SH-SY5Y (cell line): ENCODE data around the gene KANSL1.

Source experiments
- GATA2 ChIP-seq: IDR thresholded peaks from 2 replicates; pipeline ENCODE4 v1.6.1; 2011; ENCODE audit warnings: mild to moderate bottlenecking, low read depth, low read length
- GATA3 ChIP-seq: IDR thresholded peaks from 2 replicates; pipeline ENCODE4 v1.6.1; 2011; ENCODE audit warnings: low read depth, mild to moderate bottlenecking, low read length, moderate library complexity

KANSL1 gene

GRCh38 chr17:46038937-46039336, 154.3 kb downstream of the KANSL1 start:
- TF ChIP-seq GATA2 (no peak), GATA3 (no peak)

GRCh38 chr17:46038414-46038813, 154.8 kb downstream of the KANSL1 start:
- TF ChIP-seq GATA2 (no peak), GATA3 (no peak)

- TF ChIP-seq GATA3: no peak
- peak; percentile 38; the same call in 1 of the 2 replicates for TF ChIP-seq GATA2
Observed at GRCh38 chr17:46037722-46038255, 155.4 kb downstream of the KANSL1 start.

- TF ChIP-seq GATA3: no peak
- TF ChIP-seq GATA2: no peak
Observed at GRCh38 chr17:46036491-46036890, 156.7 kb downstream of the KANSL1 start.

GRCh38 chr17:46035112-46035818, 158.0 kb downstream of the KANSL1 start:
- no peak for TF ChIP-seq GATA3
- TF ChIP-seq GATA2: no peak

- TF ChIP-seq GATA2 (no peak), GATA3 (no peak)
Observed at GRCh38 chr17:46033392-46033791, 159.8 kb downstream of the KANSL1 start.

GRCh38 chr17:46032909-46033308, 160.3 kb downstream of the KANSL1 start:
- TF ChIP-seq GATA2 (no peak), GATA3 (no peak)

GRCh38 chr17:46031920-46032319, 161.3 kb downstream of the KANSL1 start:
- TF ChIP-seq GATA3 (no peak), GATA2 (no peak)

- TF ChIP-seq GATA3: no peak
- no peak for TF ChIP-seq GATA2
Observed at GRCh38 chr17:46031440-46031839, 161.8 kb downstream of the KANSL1 start.

GRCh38 chr17:46030752-46031151, 162.5 kb downstream of the KANSL1 start:
- no peak for TF ChIP-seq GATA3
- TF ChIP-seq GATA2: no peak

- TF ChIP-seq GATA3: no peak
- TF ChIP-seq GATA2: no peak
Observed at GRCh38 chr17:46029627-46030026, 163.6 kb downstream of the KANSL1 start.

GRCh38 chr17:46028981-46029565, 164.2 kb downstream of the KANSL1 start:
- TF ChIP-seq GATA3: no peak
- TF ChIP-seq GATA2: no peak

GRCh38 chr17:46028374-46028773, 164.9 kb downstream of the KANSL1 start:
- TF ChIP-seq GATA2: no peak
- TF ChIP-seq GATA3: no peak

GRCh38 chr17:46027976-46028325, 165.3 kb downstream of the KANSL1 start:
- TF ChIP-seq GATA2: no peak
